Measurements from ENCODE around the gene HES2. TPM values are rescaled to one million over a fixed set of nuclear protein-coding genes. Genes with fewer than 3 reads are reported as not detected.
"Not testable (repeated sequence)": the region's sequence is repeated elsewhere in the genome, so short reads cannot be mapped to it uniquely, and the experiment has no call there.

The HES2 gene
- total and polyA plus RNA-seq, 7 experiments from 2014 or later, result 0.56 TPM; not detected in 6

GRCh38 chr1:6399294-6399693, 20.4 kb downstream of the HES2 start:
- Mint-ChIP-seq H3K4me3 (no peak overlapping the region), H3K27ac (no peak overlapping the region), H3K36me3 (no peaks in the 10 kb centered on the region), H3K4me1 (peaks cover 10 to 26% (median 16%) of the 10 kb centered on the region in 7 donors), H3K9me3 (peaks cover 0 to 1% (median 0%) of the 10 kb centered on the region in 11 donors), H3K27me3 (peaks cover 0 to 17% (median 0%) of the 10 kb centered on the region in 5 donors)
- no peaks in the 10 kb centered on the region for H3K9me3 ChIP-seq (ENCODE audit: control insufficient read depth in 2 of 3, low read length in 3 of 3)
- ATAC-seq, result no peak
- no peaks in the 10 kb centered on the region for H3K27me3 ChIP-seq (ENCODE audit: control insufficient read depth in 2 of 2, insufficient read depth in 2 of 2, low read length in 2 of 2)
- H3K36me3 ChIP-seq (ENCODE audit: control insufficient read depth in 2 of 3, insufficient read depth in 3 of 3, low read length in 3 of 3), result no peaks in the 10 kb centered on the region
- ChIA-PET POLR2A (interaction anchor here (1.0 kb wide), 1 partner anchor 14 kb away, joined by 3 read pairs; no protein-coding TSS in a partner anchor), CTCF (interaction anchor here (1.2 kb wide), 1 partner anchor 153 kb away, joined by 5 read pairs; no protein-coding TSS in a partner anchor)
- H3K27ac ChIP-seq (ENCODE audit: low read depth, low read length), result no peak overlapping the region
- DNase-seq, result no peak
- intact Hi-C loops (cut with micrococcal nuclease), result no loop called here
- H3K4me1 ChIP-seq (ENCODE audit: control insufficient read depth in 2 of 2, insufficient read depth in 2 of 2, low read length in 2 of 2), result peaks cover 1 to 9% of the 10 kb centered on the region in 2 donors
- H3K4me3 ChIP-seq (ENCODE audit: low read length), result no peak overlapping the region

GRCh38 chr1:6397844-6398441, 21.8 kb downstream of the HES2 start:
- Mint-ChIP-seq H3K4me3 (peak overlapping the region in 1 of 10 donors; percentile 6), H3K9me3 (peaks cover 0 to 4% (median 0%) of the 10 kb centered on the region in 11 donors), H3K4me1 (peaks cover 12 to 31% (median 23%) of the 10 kb centered on the region in 7 donors), H3K27ac (peak overlapping the region in 3 of 9 donors; percentile 53 to 67 (median 67)), H3K27me3 (peaks cover 0 to 16% (median 0%) of the 10 kb centered on the region in 5 donors), H3K36me3 (no peaks in the 10 kb centered on the region)
- no peak overlapping the region for H3K27ac ChIP-seq (ENCODE audit: low read depth, low read length)
- CTCF ChIA-PET, result interaction anchor here (0.5 kb wide), 1 partner anchor 15 kb away, joined by 3 read pairs; no protein-coding TSS in a partner anchor
- intact Hi-C loops (cut with micrococcal nuclease), result no loop called here
- DNase-seq, result no peak
- H3K9me3 ChIP-seq (ENCODE audit: control insufficient read depth in 2 of 3, low read length in 3 of 3), result no peaks in the 10 kb centered on the region
- H3K4me3 ChIP-seq (ENCODE audit: low read length), result no peak overlapping the region
- no peaks in the 10 kb centered on the region for H3K36me3 ChIP-seq (ENCODE audit: control insufficient read depth in 2 of 3, insufficient read depth in 3 of 3, low read length in 3 of 3)
- H3K27me3 ChIP-seq (ENCODE audit: control insufficient read depth in 2 of 2, insufficient read depth in 2 of 2, low read length in 2 of 2), result no peaks in the 10 kb centered on the region
- POLR2A ChIA-PET, result no interaction called here
- H3K4me1 ChIP-seq (ENCODE audit: control insufficient read depth in 2 of 2, insufficient read depth in 2 of 2, low read length in 2 of 2), result peaks cover 5 to 14% of the 10 kb centered on the region in 2 donors
- no peak for ATAC-seq

GRCh38 chr1:6396998-6397397, 22.7 kb downstream of the HES2 start:
- Mint-ChIP-seq H3K4me1 (peaks cover 16 to 37% (median 30%) of the 10 kb centered on the region in 7 donors), H3K27me3 (peaks cover 0 to 15% (median 0%) of the 10 kb centered on the region in 5 donors), H3K9me3 (peaks cover 0 to 4% (median 0%) of the 10 kb centered on the region in 11 donors), H3K36me3 (no peaks in the 10 kb centered on the region), H3K4me3 (peak overlapping the region in 1 of 10 donors; percentile 22), H3K27ac (peak overlapping the region in 4 of 9 donors; percentile 34 to 69 (median 56))
- H3K36me3 ChIP-seq (ENCODE audit: control insufficient read depth in 2 of 3, insufficient read depth in 3 of 3, low read length in 3 of 3), result no peaks in the 10 kb centered on the region
- intact Hi-C loops (cut with micrococcal nuclease), result no loop called here
- peaks cover 13 to 22% of the 10 kb centered on the region in 2 donors for H3K4me1 ChIP-seq (ENCODE audit: control insufficient read depth in 2 of 2, insufficient read depth in 2 of 2, low read length in 2 of 2)
- POLR2A ChIA-PET, result interaction anchor here (0.6 kb wide), 2 partner anchors 9 to 50 kb away, joined by 4 read pairs; no protein-coding TSS in a partner anchor
- H3K9me3 ChIP-seq (ENCODE audit: control insufficient read depth in 2 of 3, low read length in 3 of 3), result no peaks in the 10 kb centered on the region
- H3K27ac ChIP-seq (ENCODE audit: low read depth, low read length), result no peak overlapping the region
- ATAC-seq (no peak), DNase-seq (no peak)
- no peaks in the 10 kb centered on the region for H3K27me3 ChIP-seq (ENCODE audit: control insufficient read depth in 2 of 2, insufficient read depth in 2 of 2, low read length in 2 of 2)
- CTCF ChIA-PET, result no interaction called here
- no peak overlapping the region for H3K4me3 ChIP-seq (ENCODE audit: low read length)

- H3K27ac Mint-ChIP-seq; H3K36me3 ChIP-seq (ENCODE audit: control insufficient read depth in 2 of 3, insufficient read depth in 3 of 3, low read length in 3 of 3); H3K4me3 Mint-ChIP-seq; intact Hi-C loops (cut with micrococcal nuclease); H3K27me3 Mint-ChIP-seq; DNase-seq; H3K36me3 Mint-ChIP-seq; POLR2A ChIA-PET; H3K27ac ChIP-seq (ENCODE audit: low read depth, low read length); H3K9me3 ChIP-seq (ENCODE audit: control insufficient read depth in 2 of 3, low read length in 3 of 3); H3K27me3 ChIP-seq (ENCODE audit: control insufficient read depth in 2 of 2, insufficient read depth in 2 of 2, low read length in 2 of 2); ATAC-seq; H3K4me3 ChIP-seq (ENCODE audit: low read length); H3K9me3 Mint-ChIP-seq: not testable (repeated sequence)
- peaks cover 16 to 42% (median 32%) of the 10 kb centered on the region in 7 donors for H3K4me1 Mint-ChIP-seq
- H3K4me1 ChIP-seq (ENCODE audit: control insufficient read depth in 2 of 2, insufficient read depth in 2 of 2, low read length in 2 of 2), result peaks cover 13 to 22% of the 10 kb centered on the region in 2 donors
- CTCF ChIA-PET, result interaction anchor here (2.0 kb wide), 1 partner anchor 47 kb away, joined by 6 read pairs; no protein-coding TSS in a partner anchor
Observed at GRCh38 chr1:6395781-6396244, 23.9 kb downstream of the HES2 start.

- H3K9me3 ChIP-seq (ENCODE audit: control insufficient read depth in 2 of 3, low read length in 3 of 3); DNase-seq; H3K27me3 Mint-ChIP-seq; H3K36me3 ChIP-seq (ENCODE audit: control insufficient read depth in 2 of 3, insufficient read depth in 3 of 3, low read length in 3 of 3); H3K36me3 Mint-ChIP-seq; intact Hi-C loops (cut with micrococcal nuclease); H3K9me3 Mint-ChIP-seq; H3K27ac ChIP-seq (ENCODE audit: low read depth, low read length); H3K4me3 ChIP-seq (ENCODE audit: low read length); H3K27me3 ChIP-seq (ENCODE audit: control insufficient read depth in 2 of 2, insufficient read depth in 2 of 2, low read length in 2 of 2); ATAC-seq: not testable (repeated sequence)
- POLR2A ChIA-PET, result interaction anchor here (1.4 to 2.3 kb wide), 2 partner anchors 47 to 65 kb away, joined by 5 to 9 read pairs; no protein-coding TSS in a partner anchor
- CTCF ChIA-PET, result interaction anchor here (1.1 to 2.0 kb wide), 2 partner anchors 12 to 46 kb away, joined by 3 to 6 read pairs; no protein-coding TSS in a partner anchor
- H3K27ac Mint-ChIP-seq, result peak overlapping the region; percentile 51 to 95 (median 78)
- H3K4me1 ChIP-seq (ENCODE audit: control insufficient read depth in 2 of 2, insufficient read depth in 2 of 2, low read length in 2 of 2), result peaks cover 13 to 22% of the 10 kb centered on the region in 2 donors
- H3K4me3 Mint-ChIP-seq, result peak overlapping the region; percentile 57 to 87 (median 64)
- peaks cover 16 to 42% (median 32%) of the 10 kb centered on the region in 7 donors for H3K4me1 Mint-ChIP-seq
Observed at GRCh38 chr1:6395130-6395529, 24.6 kb downstream of the HES2 start.

- Histone ChIP-seq H3K4me1 (ENCODE audit: control insufficient read depth in 2 of 2, insufficient read depth in 2 of 2, low read length in 2 of 2) (peaks cover 13 to 22% of the 10 kb centered on the region in 2 donors), H3K36me3 (ENCODE audit: control insufficient read depth in 2 of 3, insufficient read depth in 3 of 3, low read length in 3 of 3) (no peaks in the 10 kb centered on the region), H3K27ac (ENCODE audit: low read depth, low read length) (peak within 1 kb of the TSS; percentile 88), H3K9me3 (ENCODE audit: control insufficient read depth in 2 of 3, low read length in 3 of 3) (no peaks in the 10 kb centered on the region), H3K4me3 (ENCODE audit: low read length) (peak within 1 kb of the TSS; percentile 75), H3K27me3 (ENCODE audit: control insufficient read depth in 2 of 2, insufficient read depth in 2 of 2, low read length in 2 of 2) (no peaks in the 10 kb centered on the region)
- H3K27me3 Mint-ChIP-seq, result peaks cover 0 to 5% (median 0%) of the 10 kb centered on the region in 5 donors
- DNase-seq (peak; percentile 84 to 93 (median 89)), ATAC-seq (peak; percentile 96)
- ChIA-PET CTCF (interaction anchor here (1.9 kb wide), 1 partner anchor 31 kb away, joined by 5 read pairs; no protein-coding TSS in a partner anchor), POLR2A (interaction anchor here (1.8 to 2.6 kb wide), 4 partner anchors 10 to 67 kb away, joined by 4 to 11 read pairs (median 8); no protein-coding TSS in a partner anchor)
- peaks cover 16 to 47% (median 32%) of the 10 kb centered on the region in 7 donors for H3K4me1 Mint-ChIP-seq
- peak within 1 kb of the TSS; percentile 87 to 97 (median 90) for H3K4me3 Mint-ChIP-seq
- H3K9me3 Mint-ChIP-seq, result peaks cover 0 to 4% (median 0%) of the 10 kb centered on the region in 11 donors
- H3K27ac Mint-ChIP-seq, result peak within 1 kb of the TSS; percentile 85 to 98 (median 95)
- intact Hi-C loops (cut with micrococcal nuclease), result loop anchor here (1.0 to 5.0 kb wide), 14 partner anchors 11 to 401 kb away; partner anchors contain the start of genes NPHP4 (in 2 of the 2), CAMTA1 (in 1 of the 2), KLHL21 (in 1 of the 2) and PHF13 (in 1 of the 2)
- H3K36me3 Mint-ChIP-seq, result peaks cover 0 to 1% (median 0%) of the 10 kb centered on the region in 5 donors
Observed at GRCh38 chr1:6393400-6394187, 26.1 kb downstream of the HES2 start, which contains the start of gene ACOT7. Gene ACOT7 (minus strand): TSS chr1:6393767. CDS start chr1:6393399, 368 bp downstream.
